Activated T-helper 1 cell treated with anti-CD3 and anti-CD28 coated beads, Interleukin-12 subunit alpha, Interleukin-12 subunit beta, Interleukin-2, Interleukin-4 antibody, amounts not matched to agents 30 ng/mL and 10 ng/mL and 1 ng/mL, durations not matched to agents 14 hours and 24 hours and 36 hours (primary cell): ENCODE results near the gene SLIT1. TPM values are rescaled to one million over a fixed set of nuclear protein-coding genes. Genes with fewer than 3 reads are reported as not detected.
A peak's percentile ranks its signal among the peaks of the same experiment; 100 is the strongest.
"Not testable (repeated sequence)": the region's sequence is repeated elsewhere in the genome, so short reads cannot be mapped to it uniquely, and the experiment has no call there.

Experiments
- DNase-seq: peaks from one replicate; pipeline ENCODE4 v3.0.0; 2021; ENCODE audit warnings: low spot score
- H3K27ac Mint-ChIP-seq: one replicate; pipeline ENCODE4 v1.8.0; 2021; ENCODE audit warnings: mild to moderate bottlenecking, mixed read lengths
- H3K27me3 Mint-ChIP-seq: one replicate; pipeline ENCODE4 v1.8.0; 2022; ENCODE audit warnings: mild to moderate bottlenecking, moderate library complexity, mixed read lengths; ENCODE audit not compliant: insufficient read depth
- H3K36me3 Mint-ChIP-seq: one replicate; pipeline ENCODE4 v1.8.0; 2021; ENCODE audit warnings: low read depth, mixed read lengths
- H3K4me1 Mint-ChIP-seq: one replicate; pipeline ENCODE4 v1.8.0; 2021; ENCODE audit warnings: low read depth, mixed read lengths
- H3K4me3 Mint-ChIP-seq: one replicate; pipeline ENCODE4 v1.8.0; 2021; ENCODE audit warnings: mild to moderate bottlenecking, moderate library complexity, mixed read lengths
- H3K9me3 Mint-ChIP-seq: one replicate; pipeline ENCODE4 v1.8.0; 2021; ENCODE audit warnings: mixed read lengths
- intact Hi-C: fragments of 100-400 bp; cut with micrococcal nuclease; formaldehyde crosslinking; loops from one replicate; pipeline ENCODE4 v1.15.1; 2024
- total RNA-seq: library from RNA; stranded (reverse); gene quantifications from 2 replicates; pipeline ENCODE4 v1.2.3, GENCODE V29; 2022

The SLIT1 gene
- total RNA-seq, 1 donor from 2014 or later = 0.08 TPM

DNA sequence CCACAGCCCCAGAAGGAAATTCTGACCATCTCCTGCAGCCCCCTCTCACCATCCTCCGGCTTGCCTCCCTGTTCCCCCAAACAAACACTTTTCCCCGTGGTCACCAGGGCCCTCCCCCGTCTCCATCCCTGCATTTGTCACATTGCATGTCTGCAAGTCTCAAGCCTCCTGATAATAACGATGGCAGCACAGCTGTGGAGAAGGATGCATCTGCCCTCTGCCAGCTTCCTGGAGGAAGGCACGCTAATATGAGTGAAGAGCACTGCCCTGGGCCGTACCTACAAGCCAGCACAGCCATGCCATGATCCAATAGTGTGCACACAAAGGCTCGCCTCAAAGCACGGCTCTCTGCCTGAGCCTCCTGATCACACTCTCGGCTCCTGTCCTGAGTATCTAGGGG lies 98.5 kb downstream of the SLIT1 start:
- no peak for DNase-seq
- no peak overlapping the region for H3K27ac Mint-ChIP-seq
- intact Hi-C loops = no loop called here

GRCh38 chr10:97086530-97086929 lies 99.2 kb downstream of the SLIT1 start:
- intact Hi-C loops = no loop called here
- Mint-ChIP-seq H3K27me3 (peaks cover 25% of the 10 kb centered on the region), H3K36me3 (no peaks in the 10 kb centered on the region)

More for the DNA sequence above, 98.5 kb downstream of the SLIT1 start:
- H3K4me1 Mint-ChIP-seq = no peaks in the 10 kb centered on the region
- H3K4me3 Mint-ChIP-seq = no peak overlapping the region
- no peaks in the 10 kb centered on the region for H3K36me3 Mint-ChIP-seq
- peaks cover 25% of the 10 kb centered on the region for H3K27me3 Mint-ChIP-seq
- H3K9me3 Mint-ChIP-seq = no peaks in the 10 kb centered on the region

GRCh38 chr10:97083228-97083829 lies 102.4 kb downstream of the SLIT1 start:
- no peak for DNase-seq
- Mint-ChIP-seq H3K27me3 (peaks cover 18% of the 10 kb centered on the region), H3K9me3 (no peaks in the 10 kb centered on the region), H3K36me3 (no peaks in the 10 kb centered on the region), H3K4me1 (no peaks in the 10 kb centered on the region), H3K27ac (no peak overlapping the region), H3K4me3 (no peak overlapping the region)
- intact Hi-C loops = no loop called here

More at GRCh38 chr10:97086530-97086929, 99.2 kb downstream of the SLIT1 start:
- no peak for DNase-seq
- Mint-ChIP-seq H3K27ac (no peak overlapping the region), H3K9me3 (no peaks in the 10 kb centered on the region), H3K4me3 (no peak overlapping the region), H3K4me1 (no peaks in the 10 kb centered on the region)

DNA sequence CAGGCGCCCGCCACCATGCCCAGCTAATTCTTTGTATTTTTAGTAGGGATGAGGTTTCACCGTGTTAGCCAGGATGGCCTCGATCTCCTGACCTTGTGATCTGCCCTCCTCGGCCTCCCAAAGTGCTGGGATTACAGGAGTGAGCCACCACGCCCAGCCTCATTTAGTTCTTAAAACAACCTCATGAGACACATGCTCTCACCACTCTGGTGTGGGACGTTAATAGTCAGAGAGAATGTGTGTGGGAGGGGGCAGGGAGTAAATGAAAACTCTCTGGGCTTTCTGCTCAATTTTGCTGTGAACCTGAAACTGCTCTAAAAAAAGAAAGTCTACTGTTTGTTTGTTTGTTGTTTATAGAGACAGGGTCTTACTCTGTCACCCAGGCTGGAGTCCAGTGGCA lies 103.2 kb downstream of the SLIT1 start:
- peaks cover 15% of the 10 kb centered on the region for H3K27me3 Mint-ChIP-seq
- H3K9me3 Mint-ChIP-seq, H3K36me3 Mint-ChIP-seq, H3K4me1 Mint-ChIP-seq, intact Hi-C loops, H3K4me3 Mint-ChIP-seq, H3K27ac Mint-ChIP-seq, DNase-seq: not testable (repeated sequence)

GRCh38 chr10:97081621-97082235 lies 104.0 kb downstream of the SLIT1 start:
- Mint-ChIP-seq H3K9me3 (no peaks in the 10 kb centered on the region), H3K4me1 (no peaks in the 10 kb centered on the region), H3K36me3 (no peaks in the 10 kb centered on the region), H3K27me3 (peaks cover 13% of the 10 kb centered on the region), H3K27ac (no peak overlapping the region), H3K4me3 (no peak overlapping the region)
- peak; percentile 38 for DNase-seq
- intact Hi-C loops = loop anchor here (1.0 to 2.0 kb wide), 2 partner anchors 115 to 129 kb away; no protein-coding TSS in a partner anchor

- no peak overlapping the region for H3K4me3 Mint-ChIP-seq
- H3K4me1 Mint-ChIP-seq = no peaks in the 10 kb centered on the region
- H3K36me3 Mint-ChIP-seq = no peaks in the 10 kb centered on the region
- no peak overlapping the region for H3K27ac Mint-ChIP-seq
- no peak for DNase-seq
- H3K9me3 Mint-ChIP-seq = no peaks in the 10 kb centered on the region
- intact Hi-C loops = loop anchor here (2.0 kb wide), 1 partner anchor 131 kb away; no protein-coding TSS in a partner anchor
- H3K27me3 Mint-ChIP-seq = peaks cover 9% of the 10 kb centered on the region
These were observed 105.5 kb downstream of the SLIT1 start for GRCh38 chr10:97080051-97080776.

GRCh38 chr10:97079448-97079847 lies 106.3 kb downstream of the SLIT1 start:
- intact Hi-C loops = no loop called here
- H3K27ac Mint-ChIP-seq = no peak overlapping the region
- H3K27me3 Mint-ChIP-seq = peaks cover 8% of the 10 kb centered on the region
- no peak for DNase-seq
- H3K9me3 Mint-ChIP-seq = no peaks in the 10 kb centered on the region
- H3K36me3 Mint-ChIP-seq = no peaks in the 10 kb centered on the region
- H3K4me1 Mint-ChIP-seq = no peaks in the 10 kb centered on the region
- H3K4me3 Mint-ChIP-seq = no peak overlapping the region

GRCh38 chr10:97078938-97079445 lies 106.8 kb downstream of the SLIT1 start:
- Mint-ChIP-seq H3K36me3 (no peaks in the 10 kb centered on the region), H3K27me3 (peaks cover 8% of the 10 kb centered on the region), H3K9me3 (no peaks in the 10 kb centered on the region), H3K27ac (no peak overlapping the region), H3K4me1 (no peaks in the 10 kb centered on the region), H3K4me3 (no peak overlapping the region)
- no peak for DNase-seq
- intact Hi-C loops = no loop called here

- Mint-ChIP-seq H3K4me3 (no peak overlapping the region), H3K4me1 (no peaks in the 10 kb centered on the region), H3K27me3 (peaks cover 8% of the 10 kb centered on the region), H3K36me3 (no peaks in the 10 kb centered on the region), H3K9me3 (no peaks in the 10 kb centered on the region), H3K27ac (no peak overlapping the region)
- no peak for DNase-seq
- intact Hi-C loops = no loop called here
These were observed 107.4 kb downstream of the SLIT1 start for GRCh38 chr10:97078261-97078937.

GRCh38 chr10:97076781-97077180 lies 109.0 kb downstream of the SLIT1 start:
- no peak for DNase-seq
- H3K27me3 Mint-ChIP-seq = peaks cover 15% of the 10 kb centered on the region
- H3K4me1 Mint-ChIP-seq = no peaks in the 10 kb centered on the region
- intact Hi-C loops = no loop called here
- no peaks in the 10 kb centered on the region for H3K9me3 Mint-ChIP-seq
- no peak overlapping the region for H3K4me3 Mint-ChIP-seq
- no peaks in the 10 kb centered on the region for H3K36me3 Mint-ChIP-seq
- H3K27ac Mint-ChIP-seq = no peak overlapping the region

GRCh38 chr10:97075961-97076525 lies 109.7 kb downstream of the SLIT1 start:
- intact Hi-C loops = no loop called here
- Mint-ChIP-seq H3K4me1 (no peaks in the 10 kb centered on the region), H3K36me3 (no peaks in the 10 kb centered on the region), H3K4me3 (no peak overlapping the region), H3K9me3 (no peaks in the 10 kb centered on the region), H3K27ac (no peak overlapping the region), H3K27me3 (peaks cover 12% of the 10 kb centered on the region)
- no peak for DNase-seq

- H3K4me3 Mint-ChIP-seq = no peak overlapping the region
- H3K36me3 Mint-ChIP-seq = no peaks in the 10 kb centered on the region
- peaks cover 13% of the 10 kb centered on the region for H3K27me3 Mint-ChIP-seq
- H3K4me1 Mint-ChIP-seq = no peaks in the 10 kb centered on the region
- intact Hi-C loops = no loop called here
- H3K9me3 Mint-ChIP-seq = peaks cover under 1% of the 10 kb centered on the region
- no peak overlapping the region for H3K27ac Mint-ChIP-seq
- DNase-seq = no peak
These were observed 110.3 kb downstream of the SLIT1 start for GRCh38 chr10:97075421-97075820.
